HPDE6-E6E7 (cell line): Measurements from ENCODE around the gene PPIE.
"Not testable (repeated sequence)": the region's sequence is repeated elsewhere in the genome, so short reads cannot be mapped to it uniquely, and the experiment has no call there.

Experiments
- DNase-seq: peaks from one replicate; pipeline ENCODE4 v3.0.0; 2011; ENCODE audit warnings: missing footprints; ENCODE audit errors: extremely low spot score

Gene PPIE

DNA sequence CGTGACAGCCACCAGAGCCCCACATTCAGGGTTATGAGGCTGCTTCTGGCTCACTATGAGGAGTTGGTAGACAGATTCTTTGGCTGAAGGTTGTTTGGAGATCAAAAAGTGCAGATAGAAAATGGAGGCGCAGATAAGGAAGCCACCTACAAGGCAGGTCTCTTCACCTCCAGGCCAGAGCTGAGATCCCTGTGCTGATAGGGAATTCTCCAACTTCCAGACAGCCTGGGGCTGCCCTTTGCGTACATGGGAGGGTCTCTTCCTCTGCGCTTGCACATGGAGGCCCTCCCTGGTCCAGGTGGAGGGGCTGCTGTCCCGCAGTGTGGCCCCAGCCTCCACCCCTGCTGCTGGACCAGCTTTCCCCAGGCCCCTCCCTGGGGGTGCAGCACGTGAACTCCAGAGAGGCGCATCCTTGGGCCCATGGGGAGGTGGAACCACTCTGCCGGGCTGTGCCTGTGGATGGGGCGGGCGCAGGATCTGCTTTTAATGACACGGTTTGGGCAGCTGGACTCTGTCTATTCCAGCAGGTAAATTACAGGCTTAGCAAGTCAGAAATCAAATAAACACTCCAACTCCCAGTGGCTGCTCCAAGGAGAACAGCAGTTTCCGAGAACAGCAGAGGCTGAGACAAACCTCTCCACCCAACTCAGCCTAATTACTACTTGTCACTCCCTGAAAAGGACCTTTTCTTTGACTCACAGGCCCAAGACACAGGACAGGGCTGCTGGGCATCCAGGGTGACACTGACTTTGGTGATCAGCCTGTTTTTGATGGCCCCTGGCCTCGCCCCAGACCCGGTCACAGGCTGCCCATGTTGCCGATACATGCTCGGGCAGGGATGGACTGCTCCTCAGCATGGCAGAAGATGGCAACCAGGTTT, 20.1 kb downstream of the PPIE start:
- no peak for DNase-seq

DNA sequence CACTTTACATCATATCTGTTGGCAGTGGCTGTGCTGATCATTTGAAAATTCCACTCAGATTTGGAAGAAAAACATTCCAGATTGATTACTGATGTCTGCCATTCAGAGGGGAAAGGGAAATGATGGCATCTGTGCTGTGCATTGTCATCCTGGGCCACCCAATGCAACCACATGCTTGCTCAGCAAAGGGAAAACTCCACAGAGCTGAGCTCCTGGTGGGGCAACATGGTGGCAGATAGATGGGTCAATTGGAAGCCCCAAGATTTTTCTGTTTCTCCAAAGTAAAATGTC, 20.7 kb downstream of the PPIE start:
- DNase-seq = no peak

GRCh38 chr1:39760074-39761008, 21.7 kb downstream of the PPIE start:
- no peak for DNase-seq

GRCh38 chr1:39761016-39761415, 22.3 kb downstream of the PPIE start:
- DNase-seq = no peak

- DNase-seq = no peak
Measured at GRCh38 chr1:39761557-39762260, 23.0 kb downstream of the PPIE start.

GRCh38 chr1:39762550-39763540, 24.2 kb downstream of the PPIE start:
- no peak for DNase-seq

GRCh38 chr1:39763619-39764374, 25.1 kb downstream of the PPIE start:
- not testable (repeated sequence) for DNase-seq

GRCh38 chr1:39764512-39764911, 25.8 kb downstream of the PPIE start:
- not testable (repeated sequence) for DNase-seq

GRCh38 chr1:39766466-39766865, 27.8 kb downstream of the PPIE start:
- DNase-seq = not testable (repeated sequence)

GRCh38 chr1:39769502-39769901, 30.8 kb downstream of the PPIE start:
- DNase-seq = not testable (repeated sequence)

DNA sequence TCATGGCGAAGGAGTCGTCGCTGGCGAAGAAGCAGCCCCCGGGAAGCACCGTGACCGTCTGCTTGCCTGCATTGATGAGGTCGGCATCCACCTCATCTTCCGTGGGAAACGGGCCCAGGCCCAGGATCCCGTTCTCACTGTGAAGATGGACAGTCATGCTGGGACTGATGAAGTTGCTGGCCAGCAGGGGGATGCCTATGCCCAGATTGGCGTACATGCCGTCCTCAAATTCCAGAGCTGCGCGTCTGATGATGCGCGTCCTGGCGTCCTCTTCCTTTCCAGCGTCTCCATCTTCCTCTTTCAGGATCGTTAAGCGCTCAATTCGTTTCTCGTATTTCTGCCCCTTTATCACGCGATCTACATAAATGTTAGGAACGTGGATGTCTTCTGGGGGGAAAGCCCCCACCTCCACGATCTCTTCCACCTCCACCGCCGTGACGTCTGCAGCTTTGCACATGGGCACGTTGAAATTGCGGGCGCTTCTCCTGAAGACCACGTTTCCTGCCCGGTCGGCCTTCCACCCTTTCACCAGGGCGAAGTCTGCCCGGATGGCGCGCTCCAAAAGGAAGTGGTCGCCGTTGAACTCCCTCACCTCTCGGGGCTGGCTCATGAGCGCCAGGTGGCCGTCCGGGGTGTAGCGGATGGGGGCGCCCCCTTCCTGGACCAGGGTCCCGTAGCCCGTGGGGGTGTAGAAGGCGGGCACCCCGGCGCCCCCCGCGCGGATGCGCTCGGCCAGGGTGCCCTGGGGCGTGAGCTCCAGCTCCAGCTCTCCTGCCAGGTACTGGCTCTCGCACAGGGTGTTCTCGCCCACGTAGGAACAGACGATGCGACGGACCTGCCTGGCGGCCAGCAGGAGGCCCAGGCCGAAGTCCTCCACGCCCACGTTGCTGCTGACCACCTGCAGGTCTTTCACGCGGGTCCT, 31.7 kb downstream of the PPIE start:
- DNase-seq = not testable (repeated sequence)

DNA sequence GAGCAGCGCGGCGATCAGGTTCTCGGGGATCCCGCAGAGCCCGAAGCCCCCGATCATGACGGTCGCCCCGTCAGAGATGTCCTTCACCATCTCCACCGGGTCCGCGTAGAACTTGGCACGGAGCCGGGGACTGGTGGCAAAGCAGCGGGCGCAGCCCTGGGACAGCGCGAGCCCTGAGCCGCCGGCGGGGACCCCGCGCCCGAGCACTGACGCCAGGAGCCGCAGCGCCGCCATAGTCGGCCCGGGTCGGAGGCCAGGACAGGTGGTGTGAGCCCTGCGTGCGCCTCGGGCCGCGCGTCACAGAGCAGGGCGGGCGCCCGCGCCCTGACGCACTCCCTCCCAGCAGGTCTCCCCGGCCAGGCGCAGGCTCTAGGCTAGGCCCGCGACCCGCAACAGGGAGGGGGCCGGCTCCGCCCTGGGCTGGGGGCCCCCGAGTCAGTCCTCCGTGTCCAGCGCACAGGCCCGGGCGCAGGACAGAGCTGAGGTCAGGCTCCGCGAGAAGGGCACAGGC, 32.4 kb downstream of the PPIE start, which contains the start of gene OXCT2:
TSS of gene OXCT2 (minus strand) at position 327 of the 511 bp plus-strand sequence. CDS start at position 234, 93 bp downstream.
- not testable (repeated sequence) for DNase-seq

GRCh38 chr1:39773369-39773979, 34.8 kb downstream of the PPIE start:
- not testable (repeated sequence) for DNase-seq

DNA sequence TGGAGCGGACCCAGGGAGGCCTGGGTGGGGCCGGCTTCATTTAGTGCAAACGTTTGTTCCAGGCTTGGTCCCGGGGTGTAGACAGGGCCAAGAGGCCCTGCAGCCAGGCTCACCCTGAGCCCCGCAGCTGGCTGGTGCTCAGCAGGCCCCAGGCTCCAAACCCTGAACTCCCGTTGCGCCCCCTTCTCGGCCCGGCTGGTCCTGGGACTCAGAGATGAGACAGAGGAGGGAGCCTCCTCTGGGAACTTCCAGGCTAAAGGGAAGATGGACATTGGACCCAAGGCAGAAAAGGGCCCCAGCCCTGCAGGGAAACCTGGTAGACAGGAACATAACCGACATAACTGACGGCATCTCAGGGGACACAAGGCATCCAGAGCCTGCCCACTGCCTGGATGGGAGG, 36.5 kb downstream of the PPIE start:
- not testable (repeated sequence) for DNase-seq

DNA sequence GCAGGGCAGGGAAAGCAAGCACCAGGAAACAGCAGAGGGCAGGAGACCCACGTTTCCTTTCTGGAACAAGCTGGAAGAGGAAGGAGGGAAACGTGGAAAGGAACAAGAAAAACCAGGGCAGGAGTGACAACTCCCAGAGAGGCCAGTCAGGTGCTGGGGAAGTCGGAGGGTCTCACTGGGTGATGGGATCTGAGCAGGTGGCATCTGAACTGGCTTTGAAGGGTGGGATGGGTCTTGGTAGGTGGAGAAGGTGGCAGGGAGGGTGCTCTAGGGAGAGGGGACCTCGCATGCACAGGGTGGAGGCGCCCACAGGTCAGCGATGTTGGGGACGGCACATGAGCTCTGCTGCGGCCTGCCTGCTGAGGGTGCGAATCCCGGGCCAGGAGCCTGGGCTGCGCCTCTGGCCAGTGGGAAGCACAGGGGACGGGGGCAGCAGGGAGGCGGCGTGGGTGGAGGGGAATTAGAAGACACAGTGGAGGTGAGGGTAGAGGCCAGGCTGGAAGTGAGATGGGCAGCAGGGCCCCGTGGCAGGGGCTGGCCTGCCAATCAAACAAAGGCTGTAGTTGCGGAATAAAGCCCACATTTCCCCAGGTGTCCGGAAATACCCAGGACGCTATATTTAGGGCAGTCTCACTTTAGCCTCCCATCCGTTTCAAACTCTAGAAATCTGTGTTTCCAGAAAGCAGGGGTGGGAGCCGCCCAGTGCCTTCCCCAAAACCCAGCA, 37.2 kb downstream of the PPIE start:
- DNase-seq = not testable (repeated sequence)

DNA sequence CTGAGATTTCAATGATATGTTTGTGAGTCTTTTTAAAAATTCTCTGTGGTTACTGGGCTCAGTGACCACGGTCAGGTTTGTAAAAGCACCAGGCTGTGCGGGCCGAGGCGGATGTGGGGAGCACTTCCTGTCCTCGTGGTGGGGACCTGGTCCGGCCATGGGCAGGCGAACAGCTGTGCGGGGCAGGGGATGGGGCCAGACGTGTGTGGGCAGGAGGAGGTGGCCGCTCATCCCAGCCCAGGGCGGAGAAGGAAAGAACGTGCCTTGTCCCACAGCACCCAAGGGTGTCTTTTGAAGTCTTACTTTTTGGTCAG, 37.7 kb downstream of the PPIE start:
- no peak for DNase-seq

DNA sequence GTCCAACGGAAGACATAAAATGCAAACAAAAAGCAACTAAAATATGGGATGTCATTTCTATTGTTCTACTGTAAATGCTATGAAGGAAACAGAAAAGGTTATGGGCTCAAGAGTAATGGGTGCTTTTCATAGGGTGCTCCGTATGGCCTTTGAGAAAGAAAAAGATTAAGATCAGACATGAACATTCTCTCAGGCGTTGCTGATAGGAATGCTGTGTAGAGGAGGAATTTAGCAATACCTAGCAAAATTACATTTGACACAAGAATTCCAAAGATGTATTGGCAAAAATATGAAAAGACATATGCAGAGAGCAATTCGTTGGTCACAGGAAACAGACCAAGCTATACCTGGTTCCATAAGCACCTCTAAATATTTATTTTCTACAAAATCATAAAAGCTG, 38.2 kb downstream of the PPIE start:
- DNase-seq = no peak

- DNase-seq = no peak
Measured at GRCh38 chr1:39777306-39777705, 38.6 kb downstream of the PPIE start.
